Hematopoietic multipotent progenitor cell treated with erythropoietin and hydrocortisone succinate and interleukin-3 and kit ligand, for 17 days (in vitro differentiated cells): ENCODE measurements around the gene DNAJB1.

Experiments used
- DNase-seq: peaks from one replicate; pipeline ENCODE4 v3.0.0-alpha.2; 2015; ENCODE audit warnings: low spot score

The DNAJB1 gene

GRCh38 chr19:14473073-14473977, 44.9 kb downstream of the DNAJB1 start:
- DNase-seq = no peak

GRCh38 chr19:14472202-14472938, 45.8 kb downstream of the DNAJB1 start:
- peak; percentile 68 for DNase-seq

DNA sequence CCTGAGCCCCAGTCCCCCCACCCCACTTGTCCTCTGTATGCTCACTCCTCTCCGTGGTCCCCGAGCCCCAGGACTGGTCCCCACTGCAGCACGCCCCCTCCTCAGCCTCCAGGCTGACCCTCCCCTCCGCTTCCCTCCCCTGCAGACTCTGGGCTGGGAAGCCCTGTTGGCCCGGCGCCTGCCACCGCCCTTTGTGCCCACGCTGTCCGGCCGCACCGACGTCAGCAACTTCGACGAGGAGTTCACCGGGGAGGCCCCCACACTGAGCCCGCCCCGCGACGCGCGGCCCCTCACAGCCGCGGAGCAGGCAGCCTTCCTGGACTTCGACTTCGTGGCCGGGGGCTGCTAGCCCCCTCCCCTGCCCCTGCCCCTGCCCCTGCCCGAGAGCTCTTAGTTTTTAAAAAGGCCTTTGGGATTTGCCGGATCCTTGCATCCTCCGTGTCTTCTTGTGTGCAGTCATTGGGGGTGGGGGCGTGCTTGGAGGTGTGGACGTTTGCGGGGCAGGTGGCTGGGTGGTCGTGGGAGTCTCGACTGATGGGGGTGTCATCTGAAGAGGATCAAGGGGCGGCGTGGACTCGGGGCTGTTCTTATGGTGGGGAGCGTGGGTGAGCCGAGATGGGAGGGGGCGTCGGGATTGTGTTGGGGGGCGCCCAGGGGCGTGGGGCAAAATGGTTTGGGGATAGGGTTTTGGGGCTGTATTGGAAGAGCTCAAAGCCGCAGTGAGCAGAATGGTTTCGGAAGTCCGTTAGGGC, 46.6 kb downstream of the DNAJB1 start:
- DNase-seq = no peak

GRCh38 chr19:14470031-14470876, 47.9 kb downstream of the DNAJB1 start:
- DNase-seq = no peak

- no peak for DNase-seq
Observed at GRCh38 chr19:14467816-14468215, 50.4 kb downstream of the DNAJB1 start.

DNA sequence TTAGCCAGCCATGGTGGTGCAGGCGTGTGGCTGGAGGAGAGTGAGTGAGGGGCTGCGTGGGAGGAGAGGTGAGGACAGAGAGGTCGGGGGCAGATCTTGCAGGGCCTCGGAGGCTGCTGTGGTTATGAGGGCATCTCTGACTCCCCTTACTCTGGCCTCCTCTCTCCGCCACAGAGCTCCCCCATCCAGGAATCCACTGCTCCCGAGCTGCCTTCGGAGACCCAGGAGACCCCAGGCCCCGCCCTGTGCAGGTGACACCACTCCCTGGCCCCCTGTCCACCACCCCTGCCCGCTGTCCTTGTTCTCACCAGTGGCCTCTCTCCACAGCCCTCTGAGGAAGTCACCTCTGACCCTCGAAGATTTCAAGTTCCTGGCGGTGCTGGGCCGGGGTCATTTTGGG, 50.8 kb downstream of the DNAJB1 start:
- no peak for DNase-seq
